Stomach (tissue), 9 donors: Measurements from ENCODE around the gene ACAD11. TPM values are rescaled to one million over a fixed set of nuclear protein-coding genes. Genes with fewer than 3 reads are reported as not detected.
A peak's percentile ranks its signal among the peaks of the same experiment; 100 is the strongest.
"Not testable (repeated sequence)": the region's sequence is repeated elsewhere in the genome, so short reads cannot be mapped to it uniquely, and the experiment has no call there.

ENCODE experiments used
- DNase-seq, 2 donors: peaks; one replicate each; pipeline versions ENCODE4 v3.0.0 to v3.0.0-alpha.2; 2013 to 2019
- H3K27ac ChIP-seq, 5 donors: fragments of 200-600 bp in 4 of 5; sonication (generic) in 4 of 5; one replicate each; pipeline ENCODE4 v1.5.1; 2013 to 2019; ENCODE audit warnings: mild to moderate bottlenecking in 1 of 5, moderate library complexity in 1 of 5
- H3K27me3 ChIP-seq, 3 donors: fragments of 200-600 bp; sonication (generic); one replicate each; pipeline ENCODE4 v1.5.1; 2017 to 2019; ENCODE audit warnings: mixed run types in 1 of 3
- H3K36me3 ChIP-seq, 4 donors: fragments of 200-600 bp; sonication (generic); 1 replicate in 3 of 4; 2 replicates in 1 of 4; pipeline ENCODE4 v1.5.1; 2016 to 2019
- H3K4me1 ChIP-seq, 4 donors: fragments of 200-600 bp; sonication (generic); one replicate each; pipeline ENCODE4 v1.5.1; 2016 to 2019
- H3K4me3 ChIP-seq, 4 donors: fragments of 200-600 bp; sonication (generic) in 3 of 4; one replicate each; pipeline ENCODE4 v1.5.1; 2016 to 2019; ENCODE audit warnings: mild to moderate bottlenecking in 1 of 4
- H3K9me3 ChIP-seq, 4 donors: fragments of 200-600 bp; sonication (generic); one replicate each; pipeline ENCODE4 v1.5.1; 2016 to 2019
- CTCF ChIP-seq, 7 experiments: fragments of 450-650 bp in 4 of 7; fragments of 200-600 bp in 3 of 7; sonication (generic) in 3 of 7; IDR thresholded peaks; one replicate each; pipeline ENCODE4 v1.5.1; 2016 to 2019; ENCODE audit warnings: antibody characterized with exemption in 7 of 7, control low read depth in 2 of 7, mild to moderate bottlenecking in 1 of 7
- EP300 ChIP-seq: sonication (generic); formaldehyde crosslinking; IDR thresholded peaks from one replicate; pipeline ENCODE4 v1.6.1; 2017; ENCODE audit warnings: antibody characterized with exemption
- POLR2A ChIP-seq, 4 donors: fragments of 450-650 bp; IDR thresholded peaks; one replicate each; pipeline ENCODE4 v1.6.1; 2016; ENCODE audit warnings: antibody characterized with exemption in 4 of 4, control low read depth in 2 of 4, mild to moderate bottlenecking in 1 of 4, moderate library complexity in 1 of 4
- POLR2AphosphoS5 ChIP-seq, 3 donors: sonication (generic); formaldehyde crosslinking; IDR thresholded peaks; one replicate each; pipeline ENCODE4 v1.6.1; 2016; ENCODE audit warnings: antibody characterized with exemption in 3 of 3
- WGBS, 5 donors: extraction: QIAGEN DNeasy Blood & Tissue Kit in 3 of 5; methylation state at CpG; one replicate each; pipeline versions ENCODE4 v1.1.5 to v1.1.7; 2013 to 2018; 5-methylcytosine and 5-hydroxymethylcytosine counted together
- intact Hi-C: fragments of 100-400 bp; cut with DNase I; formaldehyde crosslinking; loops from one replicate; pipeline ENCODE4 v1.15.1; 2023; ENCODE audit warnings: low total_unique reads
- polyA plus RNA-seq, 3 donors: library from polyadenylated mRNA; stranded (reverse); fragments of 200-250 nt; gene quantifications; one replicate each; pipeline ENCODE4 v1.2.3, GENCODE V29; 2013
- total RNA-seq, 5 donors: library from RNA; depleted of rRNA; stranded (reverse); fragments of >200 nt; gene quantifications; one replicate each; pipeline versions ENCODE4 v1.1.0 to v1.2.3, GENCODE V29; 2014 to 2016
- donor health status: healthy with polysubstance abuse.
- donor health status: Bipolar disorder and iron deficiency.
- donor health status: healthy.

Gene ACAD11
- total and polyA plus RNA-seq, 8 donors = 2.6 to 137 (median 26.2) TPM

GRCh38 chr3:132563420-132564069 is 96.1 kb downstream of the ACAD11 start:
- no peak overlapping the region for H3K27ac ChIP-seq
- peaks cover 0 to 33% (median 28%) of the 10 kb centered on the region in 4 donors for H3K36me3 ChIP-seq
- H3K4me3 ChIP-seq = no peak overlapping the region
- peak in 1 of 2 donors; percentile 27 for DNase-seq
- H3K9me3 ChIP-seq = no peaks in the 10 kb centered on the region
- H3K27me3 ChIP-seq = no peaks in the 10 kb centered on the region
- 87 to 94% (median 91%) methylated on average over 4 of the region's 4 CpGs for WGBS, 5 donors
- no peaks in the 10 kb centered on the region for H3K4me1 ChIP-seq
- intact Hi-C loops = no loop called here
- no peak for TF ChIP-seq POLR2A (IDR thresholded peaks at IDR 0.05)
- no peak for TF ChIP-seq EP300
- no peak for TF ChIP-seq POLR2AphosphoS5 (IDR thresholded peaks at IDR 0.05)
- no peak for TF ChIP-seq CTCF (IDR thresholded peaks at IDR 0.05)

- no peaks in the 10 kb centered on the region for H3K27me3 ChIP-seq
Observed at GRCh38 chr3:132561003-132561402, 98.6 kb downstream of the ACAD11 start.

GRCh38 chr3:132556508-132557159 is 103.0 kb downstream of the ACAD11 start:
- H3K27ac ChIP-seq = peak overlapping the region in 1 of 5 donors; percentile 21
- peaks cover 0 to 13% (median 10%) of the 10 kb centered on the region in 4 donors for H3K4me1 ChIP-seq
- intact Hi-C loops = no loop called here
- H3K36me3 ChIP-seq = peaks cover 0 to 41% (median 31%) of the 10 kb centered on the region in 4 donors
- WGBS, 5 donors = 73 to 90% (median 88%) methylated on average over 8 of the region's 8 CpGs
- TF ChIP-seq POLR2AphosphoS5 (IDR thresholded peaks at IDR 0.05) = no peak
- TF ChIP-seq CTCF (IDR thresholded peaks at IDR 0.05) = no peak
- no peaks in the 10 kb centered on the region for H3K27me3 ChIP-seq
- H3K4me3 ChIP-seq = no peak overlapping the region
- H3K9me3 ChIP-seq = no peaks in the 10 kb centered on the region
- DNase-seq = peak in 1 of 2 donors; percentile 47

More at GRCh38 chr3:132561003-132561402, 98.6 kb downstream of the ACAD11 start:
- Histone ChIP-seq H3K4me1 (peaks cover 0 to 2% (median 0%) of the 10 kb centered on the region in 4 donors), H3K36me3 (peaks cover 0 to 48% (median 34%) of the 10 kb centered on the region in 4 donors), H3K27ac (no peak overlapping the region), H3K9me3 (no peaks in the 10 kb centered on the region), H3K4me3 (no peak overlapping the region)
- 75 to 84% (median 81%) methylated on average over 4 of the region's 4 CpGs for WGBS, 5 donors
- intact Hi-C loops = no loop called here
- no peak for DNase-seq
- TF ChIP-seq POLR2AphosphoS5 (IDR thresholded peaks at IDR 0.05) = no peak
- no peak for TF ChIP-seq EP300
- TF ChIP-seq CTCF (IDR thresholded peaks at IDR 0.05) = no peak
- TF ChIP-seq POLR2A (IDR thresholded peaks at IDR 0.05) = no peak

GRCh38 chr3:132556036-132556386 is 103.6 kb downstream of the ACAD11 start:
- H3K27ac ChIP-seq, H3K4me3 ChIP-seq, intact Hi-C loops, DNase-seq, H3K27me3 ChIP-seq, H3K9me3 ChIP-seq: not testable (repeated sequence)
- peaks cover 0 to 13% (median 11%) of the 10 kb centered on the region in 4 donors for H3K4me1 ChIP-seq
- 60 to 85% (median 68%) methylated on average over 3 of the region's 3 CpGs for WGBS, 5 donors
- H3K36me3 ChIP-seq = peaks cover 0 to 36% (median 30%) of the 10 kb centered on the region in 4 donors
